HG03175 (cell line): ENCODE data around the gene ZNF593.
A peak's percentile ranks its signal among the peaks of the same experiment; 100 is the strongest.

Experiments used
- ATAC-seq: cut with Tn5 transposase; IDR thresholded peaks from one replicate; pipeline ENCODE4 v1.9.1; 2021; ENCODE audit warnings: mild to moderate bottlenecking, moderate library complexity; ENCODE audit not compliant: unreplicated experiment

ZNF593 gene

GRCh38 chr1:26169669-26170471, at the start of gene ZNF593:
ZNF593 (plus strand) TSS chr1:26169908; CDS start chr1:26169984, 76 bp downstream.
- ATAC-seq, result peak; percentile 94

- ATAC-seq, result no peak
Observed at GRCh38 chr1:26121854-26122773, 47.6 kb upstream of the ZNF593 start.

GRCh38 chr1:26122988-26123973, 46.4 kb upstream of the ZNF593 start:
- no peak for ATAC-seq

GRCh38 chr1:26124418-26125331, 45.0 kb upstream of the ZNF593 start:
- ATAC-seq, result no peak

GRCh38 chr1:26125382-26125781, 44.3 kb upstream of the ZNF593 start:
- no peak for ATAC-seq

- no peak for ATAC-seq
Observed at GRCh38 chr1:26125946-26126320, 43.8 kb upstream of the ZNF593 start.

GRCh38 chr1:26126321-26127084, 43.2 kb upstream of the ZNF593 start:
- ATAC-seq, result peak; percentile 76

- ATAC-seq, result no peak
Observed at GRCh38 chr1:26127235-26128163, 42.2 kb upstream of the ZNF593 start.

- no peak for ATAC-seq
Observed at GRCh38 chr1:26129778-26130177, 39.9 kb upstream of the ZNF593 start.

- ATAC-seq, result no peak
Observed at GRCh38 chr1:26130695-26131094, 39.0 kb upstream of the ZNF593 start.

- no peak for ATAC-seq
Observed at GRCh38 chr1:26132128-26132833, 37.4 kb upstream of the ZNF593 start.

GRCh38 chr1:26132834-26133167, 36.9 kb upstream of the ZNF593 start:
- ATAC-seq, result no peak

GRCh38 chr1:26134466-26134865, 35.2 kb upstream of the ZNF593 start:
- ATAC-seq, result no peak

- no peak for ATAC-seq
Observed at GRCh38 chr1:26138974-26139558, 30.6 kb upstream of the ZNF593 start.

- ATAC-seq, result no peak
Observed at GRCh38 chr1:26142159-26142558, 27.5 kb upstream of the ZNF593 start.

- no peak for ATAC-seq
Observed at GRCh38 chr1:26145041-26145959, 24.4 kb upstream of the ZNF593 start.
